SHP77 (cell line): ENCODE results near the gene MSLN.

Experiments used
- DNase-seq, 2 experiments: peaks; one replicate each; lab custom pipeline; 2025; lab: John Stamatoyannopoulos, UW

Gene MSLN

GRCh38 chr16:804193-805048, 43.9 kb downstream of the MSLN start:
- no peak for DNase-seq

DNA sequence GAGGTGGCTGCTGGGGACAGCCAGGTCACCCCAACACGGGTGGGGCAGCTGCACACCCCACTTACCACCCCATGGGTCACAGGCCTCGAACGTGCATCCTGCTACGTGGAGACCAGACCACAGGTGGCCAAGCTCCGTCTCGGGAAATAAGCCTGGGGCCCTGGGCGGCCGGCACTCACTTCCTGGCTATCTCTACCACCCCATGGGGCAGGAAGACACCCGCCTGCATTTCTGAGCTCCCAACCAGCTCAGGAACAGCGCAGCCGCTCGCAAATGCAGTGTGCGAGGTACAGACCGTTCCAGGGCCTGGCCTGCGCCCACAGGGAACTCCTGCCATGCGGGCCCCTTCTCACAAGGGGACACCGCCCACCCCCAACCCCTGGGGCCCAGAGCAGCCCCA, 44.9 kb downstream of the MSLN start:
- DNase-seq, result no peak

DNA sequence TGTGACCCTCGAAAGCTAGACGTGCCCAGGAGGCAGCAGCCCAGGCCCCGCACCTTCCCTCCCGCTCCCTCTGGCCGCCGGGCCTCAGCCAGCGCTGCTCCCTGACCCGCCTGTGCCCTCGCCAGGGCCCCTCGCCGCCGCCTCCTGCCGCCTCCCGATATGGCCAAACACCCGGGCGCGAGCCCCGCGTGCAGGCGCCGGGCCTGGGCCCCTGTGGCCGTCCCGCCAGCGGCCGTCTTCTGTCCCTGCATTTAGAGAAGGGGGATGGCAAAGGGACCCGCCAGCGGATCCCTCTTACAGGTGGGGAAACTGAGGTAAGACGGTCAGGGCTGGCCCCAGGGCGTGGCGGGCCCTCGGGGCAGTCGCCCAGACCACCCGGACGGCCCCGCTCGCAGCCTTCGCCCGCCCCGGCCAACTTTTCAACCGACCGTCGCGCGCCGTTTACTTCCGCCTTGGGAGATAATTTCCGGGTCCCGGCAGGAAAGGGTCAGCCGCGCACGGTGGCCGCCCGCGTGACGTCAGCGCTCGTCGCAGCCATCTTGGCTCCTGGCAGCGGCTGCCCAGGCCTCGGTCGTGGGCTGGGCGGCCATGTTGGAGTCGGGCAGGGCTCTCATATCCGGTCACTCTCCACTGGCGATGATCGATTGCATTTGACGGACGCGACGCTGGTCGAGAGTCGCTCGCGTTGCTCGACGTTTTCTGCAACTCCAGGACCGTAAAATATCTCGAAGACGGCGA, 47.0 kb downstream of the MSLN start:
- peak; percentile 91 to 93 for DNase-seq

GRCh38 chr16:808085-808386, 47.5 kb downstream of the MSLN start:
- no peak for DNase-seq

DNA sequence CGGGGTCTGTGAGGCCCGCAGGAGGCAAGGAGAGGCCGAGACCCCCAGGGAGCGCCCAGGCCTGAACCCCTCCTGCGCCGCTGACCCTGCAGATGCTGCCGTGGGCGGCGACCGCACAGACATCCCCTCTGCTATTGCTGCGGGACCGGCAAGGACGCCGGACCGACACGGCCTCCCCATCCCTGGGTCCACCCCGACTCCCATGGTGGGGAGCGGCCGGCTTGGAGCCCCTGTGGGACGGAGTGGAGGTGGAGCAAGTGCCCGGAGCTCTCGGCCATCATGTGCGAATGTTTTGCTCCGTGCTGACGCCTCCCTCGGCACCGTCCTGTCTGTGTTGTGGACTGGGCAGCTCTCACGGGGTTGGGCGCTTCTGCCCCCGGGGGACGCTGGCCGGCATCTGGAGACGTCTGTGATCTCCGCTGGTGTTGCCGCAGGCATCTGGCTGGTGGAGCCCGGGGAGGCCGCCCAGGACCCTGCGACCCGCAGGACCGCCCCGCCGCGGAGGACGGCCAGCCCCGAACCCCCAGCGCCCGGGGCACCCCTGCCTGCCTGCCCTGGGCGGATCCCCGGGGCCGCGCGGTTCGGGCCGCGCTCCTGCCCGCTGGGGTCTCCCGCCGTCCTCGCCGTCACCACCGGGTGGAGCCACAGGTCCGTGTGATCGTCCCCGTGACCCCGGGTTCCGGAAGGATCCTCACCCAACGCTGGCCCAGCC, 52.8 kb downstream of the MSLN start:
- DNase-seq, result peak in 1 of 2 experiments; percentile 23

- no peak for DNase-seq
Measured at GRCh38 chr16:813916-814412, 53.4 kb downstream of the MSLN start.

- DNase-seq, result no peak
Measured at GRCh38 chr16:814974-815373, 54.4 kb downstream of the MSLN start.

DNA sequence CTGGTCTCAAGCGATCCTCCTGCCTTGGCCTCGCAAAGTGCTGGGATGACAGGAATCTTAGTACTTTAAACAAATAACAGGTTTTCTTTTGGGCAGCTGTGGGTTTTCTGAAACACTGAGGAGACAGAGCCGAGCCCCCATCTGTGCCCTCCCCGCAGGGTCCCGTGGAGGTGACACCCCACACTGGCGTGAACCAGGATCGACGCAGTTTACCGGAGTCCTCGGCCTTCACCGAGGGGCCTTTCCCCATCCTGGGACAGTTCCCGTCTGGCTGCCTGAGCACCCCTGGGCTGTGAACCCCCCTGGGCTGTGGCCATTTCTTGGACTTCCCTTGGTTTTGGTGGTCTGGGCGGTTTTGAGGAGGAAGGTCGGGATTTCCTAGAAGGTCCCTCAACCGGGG, 55.3 kb downstream of the MSLN start:
- DNase-seq, result no peak

DNA sequence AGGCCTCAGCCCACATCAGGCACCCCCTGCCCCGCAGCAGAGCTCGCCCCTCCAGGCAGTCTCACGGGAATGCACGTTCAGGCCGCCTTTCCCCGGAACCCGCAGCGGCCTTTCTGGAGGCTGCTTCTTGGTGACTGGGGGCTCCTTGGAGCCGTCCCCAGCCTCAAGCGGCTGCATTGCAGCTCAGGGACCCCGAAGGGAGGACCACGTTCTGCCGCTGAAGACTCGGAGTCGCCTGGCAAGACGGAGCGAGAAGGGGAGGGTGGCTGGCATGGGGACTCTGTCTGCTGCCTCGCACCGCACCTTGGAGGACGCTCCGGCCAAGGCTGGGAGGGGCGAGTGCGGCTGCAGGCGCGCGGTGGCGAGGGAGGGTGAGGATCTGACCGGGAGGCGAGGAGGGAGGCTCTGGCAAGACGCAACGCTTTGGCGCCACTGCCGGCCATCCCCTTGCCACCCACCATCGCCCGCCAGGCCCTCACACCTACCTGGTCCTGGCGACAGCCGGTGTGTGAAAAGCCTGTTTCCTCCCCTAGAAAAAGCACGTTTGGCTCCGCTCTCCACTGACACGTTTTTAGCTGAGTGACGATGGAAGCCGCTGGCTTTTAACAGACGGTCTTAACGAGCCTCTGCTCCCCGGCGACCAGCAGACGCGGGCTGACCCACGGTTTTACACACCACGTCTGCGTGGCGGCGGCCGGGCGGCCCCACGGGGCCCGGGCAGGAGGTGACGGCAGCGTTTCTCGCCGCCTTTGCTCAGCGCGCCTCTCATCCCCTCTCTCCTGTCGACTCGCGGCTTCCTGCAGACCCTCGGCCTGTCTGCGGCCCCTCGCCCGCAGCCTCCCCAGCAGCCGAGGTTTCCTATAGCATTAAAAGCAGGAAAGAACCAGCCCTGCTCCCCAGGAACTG, 56.7 kb downstream of the MSLN start:
- no peak for DNase-seq

DNA sequence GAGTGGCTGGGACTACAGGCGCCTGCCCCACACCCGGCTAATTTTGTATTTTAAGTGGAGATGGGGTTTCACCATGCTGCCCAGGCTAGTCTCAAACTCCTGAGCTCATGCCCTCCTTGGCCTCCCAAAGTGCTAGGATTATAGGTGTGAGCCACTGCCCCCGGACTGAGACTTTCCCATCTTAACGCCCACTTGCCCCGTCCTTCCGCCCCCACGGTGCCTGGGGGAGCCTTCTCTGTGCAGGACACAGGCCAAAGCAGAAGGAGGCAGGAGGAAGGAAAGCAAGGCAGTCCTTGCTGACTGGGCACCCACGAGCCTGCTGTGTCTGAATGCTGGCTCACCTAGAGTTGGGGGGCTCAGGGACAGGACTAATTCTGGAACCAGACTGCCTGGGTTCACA, 57.6 kb downstream of the MSLN start:
- no peak for DNase-seq
